Esophagus (tissue), 2 donors: ENCODE measurements around the gene CEP44. TPM values are rescaled to one million over a fixed set of nuclear protein-coding genes. Genes with fewer than 3 reads are reported as not detected.
"Not testable (repeated sequence)": the region's sequence is repeated elsewhere in the genome, so short reads cannot be mapped to it uniquely, and the experiment has no call there.

Experiments
- H3K27ac ChIP-seq, 2 donors: one replicate each; pipeline ENCODE4 v1.5.1; 2013; ENCODE audit warnings: low read depth in 2 of 2, mild to moderate bottlenecking in 2 of 2, inconsistent platforms in 1 of 2, low read length in 1 of 2, moderate library complexity in 1 of 2
- H3K27me3 ChIP-seq, 2 donors: one replicate each; pipeline ENCODE4 v1.6.1; 2013; ENCODE audit warnings: low read length in 2 of 2, control low read depth in 1 of 2, mild to moderate bottlenecking in 1 of 2; ENCODE audit not compliant: insufficient read depth in 2 of 2, control insufficient read depth in 1 of 2
- H3K36me3 ChIP-seq, 2 donors: one replicate each; pipeline ENCODE4 v1.6.1; 2013; ENCODE audit warnings: low read length in 1 of 2; ENCODE audit not compliant: control insufficient read depth in 2 of 2, insufficient read depth in 2 of 2
- H3K4me1 ChIP-seq, 2 donors: one replicate each; pipeline ENCODE4 v1.6.1; 2013; ENCODE audit warnings: low read length in 1 of 2; ENCODE audit not compliant: control insufficient read depth in 2 of 2, insufficient read depth in 2 of 2
- H3K4me3 ChIP-seq, 2 donors: one replicate each; pipeline ENCODE4 v1.5.1; 2013; ENCODE audit warnings: low read length in 2 of 2, mild to moderate bottlenecking in 2 of 2, low read depth in 1 of 2, moderate library complexity in 1 of 2
- H3K9me3 ChIP-seq, 2 donors: one replicate each; pipeline ENCODE4 v1.6.1; 2013; ENCODE audit warnings: mild to moderate bottlenecking in 2 of 2, low read depth in 1 of 2, low read length in 1 of 2, moderate library complexity in 1 of 2; ENCODE audit not compliant: control insufficient read depth in 2 of 2, insufficient read depth in 1 of 2
- WGBS, 2 donors: extraction: QIAGEN DNeasy Blood & Tissue Kit; methylation state at CpG; one replicate each; pipeline ENCODE4 v1.1.7; 2013; 5-methylcytosine and 5-hydroxymethylcytosine counted together
- polyA plus RNA-seq, 2 donors: library from polyadenylated mRNA; stranded (reverse); fragments of 200-250 nt; gene quantifications; one replicate each; pipeline ENCODE4 v1.2.3, GENCODE V29; 2013
- donor health status: healthy with polysubstance abuse.
- donor health status: Bipolar disorder and iron deficiency.

CEP44 gene
- polyA plus RNA-seq, 2 donors: 4.5 to 5.9 TPM

GRCh38 chr4:174373821-174374220, 90.1 kb downstream of the CEP44 start:
- H3K4me1 ChIP-seq: no peaks in the 10 kb centered on the region
- no peaks in the 10 kb centered on the region for H3K36me3 ChIP-seq
- 68 to 73% methylated on average over 1 of the region's 1 CpG for WGBS, 2 donors
- H3K27ac ChIP-seq: no peak overlapping the region
- H3K27me3 ChIP-seq: no peaks in the 10 kb centered on the region
- H3K4me3 ChIP-seq: no peak overlapping the region
- no peaks in the 10 kb centered on the region for H3K9me3 ChIP-seq

- WGBS, 2 donors: 83 to 87% methylated on average over 8 of the region's 8 CpGs
- no peak overlapping the region for H3K27ac ChIP-seq
- H3K4me3 ChIP-seq: no peak overlapping the region
- H3K27me3 ChIP-seq: no peaks in the 10 kb centered on the region
- H3K9me3 ChIP-seq: no peaks in the 10 kb centered on the region
- no peaks in the 10 kb centered on the region for H3K36me3 ChIP-seq
- H3K4me1 ChIP-seq: no peaks in the 10 kb centered on the region
Observed at GRCh38 chr4:174375422-174375821, 91.7 kb downstream of the CEP44 start.

GRCh38 chr4:174377613-174378012, 93.9 kb downstream of the CEP44 start:
- H3K27me3 ChIP-seq: no peaks in the 10 kb centered on the region
- 72 to 79% methylated on average over 2 of the region's 2 CpGs for WGBS, 2 donors
- H3K36me3 ChIP-seq: no peaks in the 10 kb centered on the region
- no peak overlapping the region for H3K27ac ChIP-seq
- H3K4me3 ChIP-seq: no peak overlapping the region
- H3K9me3 ChIP-seq: no peaks in the 10 kb centered on the region
- no peaks in the 10 kb centered on the region for H3K4me1 ChIP-seq

GRCh38 chr4:174378951-174379350, 95.2 kb downstream of the CEP44 start:
- Histone ChIP-seq H3K9me3 (no peaks in the 10 kb centered on the region), H3K36me3 (no peaks in the 10 kb centered on the region), H3K27ac (no peak overlapping the region), H3K27me3 (no peaks in the 10 kb centered on the region), H3K4me3 (no peak overlapping the region), H3K4me1 (no peaks in the 10 kb centered on the region)
- 92 to 95% methylated on average over 2 of the region's 2 CpGs for WGBS, 2 donors

- not testable (repeated sequence) for H3K4me1 ChIP-seq, H3K9me3 ChIP-seq, H3K27me3 ChIP-seq, H3K27ac ChIP-seq, H3K4me3 ChIP-seq, H3K36me3 ChIP-seq
- 56 to 69% methylated on average over 4 of the region's 4 CpGs for WGBS, 2 donors
Observed at GRCh38 chr4:174380206-174380605, 96.5 kb downstream of the CEP44 start.

- Histone ChIP-seq H3K9me3 (no peaks in the 10 kb centered on the region), H3K4me1 (no peaks in the 10 kb centered on the region), H3K27ac (no peak overlapping the region), H3K4me3 (no peak overlapping the region), H3K27me3 (no peaks in the 10 kb centered on the region), H3K36me3 (no peaks in the 10 kb centered on the region)
- 83 to 85% methylated on average over 9 of the region's 9 CpGs for WGBS, 2 donors
Observed at GRCh38 chr4:174380699-174381439, 97.2 kb downstream of the CEP44 start.

- H3K9me3 ChIP-seq: no peaks in the 10 kb centered on the region
- H3K27me3 ChIP-seq: no peaks in the 10 kb centered on the region
- H3K27ac ChIP-seq: no peak overlapping the region
- H3K4me1 ChIP-seq: no peaks in the 10 kb centered on the region
- no peaks in the 10 kb centered on the region for H3K36me3 ChIP-seq
- no peak overlapping the region for H3K4me3 ChIP-seq
- 40 to 92% methylated on average over 1 of the region's 1 CpG for WGBS, 2 donors
Observed at GRCh38 chr4:174381440-174381800, 97.7 kb downstream of the CEP44 start.

Other genes starting within 250 kb of the CEP44 start
- gene FBXO8, start 244 bp upstream of the CEP44 start, polyA plus RNA-seq: 10 to 100 TPM; 15.6 to 17.9 TPM
- 100 to 1,000 TPM in 1 of 2 donors, 10 to 100 TPM in 1; 60.9 to 164 TPM for gene HPGD, start 238.6 kb downstream of the CEP44 start, polyA plus RNA-seq